Mammary epithelial cell (primary cell): Measurements from ENCODE around the gene DR1.

ENCODE experiments used
- CTCF ChIP-seq, 2 donors: IDR thresholded peaks in 1 of 2; conservative IDR thresholded peaks in 1 of 2; 2 replicates each; pipeline ENCODE4 v1.5.1; 2011 to 2012; ENCODE audit warnings: inconsistent platforms in 2 of 2, low read length in 2 of 2, mild to moderate bottlenecking in 2 of 2, control low read depth in 1 of 2, low read depth in 1 of 2; ENCODE audit not compliant: insufficient read depth in 1 of 2; ENCODE audit errors: extremely low read depth in 1 of 2
- EZH2 ChIP-seq: IDR thresholded peaks from 2 replicates; pipeline ENCODE4 v1.6.1; 2012; ENCODE audit warnings: low read length, inconsistent platforms, borderline replicate concordance

DNA sequence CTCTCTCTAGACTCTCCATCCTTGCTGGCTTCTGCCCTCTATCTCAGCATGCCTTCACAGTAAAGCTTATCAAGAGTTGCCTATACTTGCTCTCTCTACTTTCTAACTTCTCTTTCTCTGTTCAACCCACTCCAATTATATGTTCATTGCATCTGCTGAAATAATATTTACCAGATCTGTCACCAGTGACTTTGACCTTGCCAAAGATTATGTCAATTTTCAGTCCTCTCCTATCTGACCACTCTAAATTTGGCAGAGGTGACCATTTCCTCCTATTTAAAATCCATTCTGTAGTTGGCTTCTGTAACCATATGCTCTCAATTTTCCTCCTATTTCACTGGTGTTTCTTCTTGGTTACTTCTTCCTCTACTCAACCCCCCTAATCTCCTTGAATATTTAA, 38.8 kb upstream of the DR1 start:
- TF ChIP-seq CTCF (conservative IDR thresholded peaks at IDR 0.05 in 1 of 2, IDR thresholded peaks at IDR 0.05 in 1 of 2; ENCODE audit: extremely low read depth in 1 of 2, insufficient read depth in 1 of 2, low read depth in 1 of 2, low read length in 2 of 2) (no peak), EZH2 (no peak)
